ENCODE data around the gene BRME1. TPM values are rescaled to one million over a fixed set of nuclear protein-coding genes. Genes with fewer than 3 reads are reported as not detected.

The BRME1 gene
- total and polyA plus RNA-seq, 2 of the 13 experiments (the other 11 are each of a cell fraction or from before 2014, with no cell fraction given) = 0.74 to 1.5 TPM

DNA sequence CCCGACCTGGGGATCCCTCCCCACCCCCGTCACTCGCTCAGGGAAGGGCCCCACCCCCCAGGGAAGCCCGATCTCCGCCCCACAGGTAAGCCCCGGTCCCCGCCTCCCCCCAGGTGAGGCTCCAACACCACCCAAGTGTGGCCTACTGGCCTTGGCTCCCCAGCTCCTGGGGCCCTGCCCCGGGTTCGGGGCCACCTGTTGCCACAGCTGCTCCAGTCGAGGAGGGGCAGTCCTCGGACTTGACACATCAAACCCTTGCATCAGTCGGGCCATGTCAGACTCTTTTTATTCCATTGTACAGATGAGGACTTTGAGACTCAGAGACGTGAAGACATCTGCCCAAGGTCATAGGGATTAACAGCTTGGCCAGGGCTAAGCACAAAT lies 596 bp upstream of the BRME1 start (continued):
- TF ChIP-seq ZNF614 (CRISPR knock-in tag; IDR thresholded peaks at IDR 0.05; ENCODE audit: borderline replicate concordance) = no peak
- no peak for TF ChIP-seq ZNF468 (CRISPR knock-in tag; IDR thresholded peaks at IDR 0.05)
- TF ChIP-seq CBX1 (IDR thresholded peaks at IDR 0.05; ENCODE audit: low read depth) = no peak
- TF ChIP-seq KMT2A (CRISPR knock-in tag; IDR thresholded peaks at IDR 0.05) = no peak
- no peak for TF ChIP-seq NBN (conservative IDR thresholded peaks at IDR 0.05)
- TF ChIP-seq, protein P1, sequence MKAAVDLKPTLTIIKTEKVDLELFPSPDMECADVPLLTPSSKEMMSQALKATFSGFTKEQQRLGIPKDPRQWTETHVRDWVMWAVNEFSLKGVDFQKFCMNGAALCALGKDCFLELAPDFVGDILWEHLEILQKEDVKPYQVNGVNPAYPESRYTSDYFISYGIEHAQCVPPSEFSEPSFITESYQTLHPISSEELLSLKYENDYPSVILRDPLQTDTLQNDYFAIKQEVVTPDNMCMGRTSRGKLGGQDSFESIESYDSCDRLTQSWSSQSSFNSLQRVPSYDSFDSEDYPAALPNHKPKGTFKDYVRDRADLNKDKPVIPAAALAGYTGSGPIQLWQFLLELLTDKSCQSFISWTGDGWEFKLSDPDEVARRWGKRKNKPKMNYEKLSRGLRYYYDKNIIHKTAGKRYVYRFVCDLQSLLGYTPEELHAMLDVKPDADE (CRISPR knock-in tag; IDR thresholded peaks at IDR 0.05) = no peak
- TF ChIP-seq, protein P2, sequence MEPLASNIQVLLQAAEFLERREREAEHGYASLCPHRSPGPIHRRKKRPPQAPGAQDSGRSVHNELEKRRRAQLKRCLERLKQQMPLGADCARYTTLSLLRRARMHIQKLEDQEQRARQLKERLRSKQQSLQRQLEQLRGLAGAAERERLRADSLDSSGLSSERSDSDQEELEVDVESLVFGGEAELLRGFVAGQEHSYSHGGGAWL (CRISPR knock-in tag; IDR thresholded peaks at IDR 0.05) = no peak
- no peak for TF ChIP-seq HNRNPK (IDR thresholded peaks at IDR 0.05; ENCODE audit: low read depth, low read length, poor library complexity, severe bottlenecking)
- TF ChIP-seq SOX13 (IDR thresholded peaks at IDR 0.05) = no peak
- TF ChIP-seq SOX13 (CRISPR knock-in tag; conservative IDR thresholded peaks at IDR 0.05 in 1 of 2, IDR thresholded peaks at IDR 0.05 in 1 of 2) = no peak
- TF ChIP-seq KAT8 (CRISPR knock-in tag; IDR thresholded peaks at IDR 0.05) = no peak
- TF ChIP-seq, protein P3, sequence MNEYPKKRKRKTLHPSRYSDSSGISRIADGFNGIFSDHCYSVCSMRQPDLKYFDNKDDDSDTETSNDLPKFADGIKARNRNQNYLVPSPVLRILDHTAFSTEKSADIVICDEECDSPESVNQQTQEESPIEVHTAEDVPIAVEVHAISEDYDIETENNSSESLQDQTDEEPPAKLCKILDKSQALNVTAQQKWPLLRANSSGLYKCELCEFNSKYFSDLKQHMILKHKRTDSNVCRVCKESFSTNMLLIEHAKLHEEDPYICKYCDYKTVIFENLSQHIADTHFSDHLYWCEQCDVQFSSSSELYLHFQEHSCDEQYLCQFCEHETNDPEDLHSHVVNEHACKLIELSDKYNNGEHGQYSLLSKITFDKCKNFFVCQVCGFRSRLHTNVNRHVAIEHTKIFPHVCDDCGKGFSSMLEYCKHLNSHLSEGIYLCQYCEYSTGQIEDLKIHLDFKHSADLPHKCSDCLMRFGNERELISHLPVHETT (CRISPR knock-in tag; conservative IDR thresholded peaks at IDR 0.05) = no peak
- TF ChIP-seq, protein P4, sequence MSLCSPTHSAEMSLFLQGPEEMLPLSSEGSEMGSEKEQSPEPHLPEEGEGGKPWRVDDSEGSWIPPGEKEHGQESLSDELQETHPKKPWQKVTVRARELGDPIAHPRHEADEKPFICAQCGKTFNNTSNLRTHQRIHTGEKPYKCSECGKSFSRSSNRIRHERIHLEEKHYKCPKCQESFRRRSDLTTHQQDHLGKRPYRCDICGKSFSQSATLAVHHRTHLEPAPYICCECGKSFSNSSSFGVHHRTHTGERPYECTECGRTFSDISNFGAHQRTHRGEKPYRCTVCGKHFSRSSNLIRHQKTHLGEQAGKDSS (CRISPR knock-in tag; IDR thresholded peaks at IDR 0.05; ENCODE audit: borderline replicate concordance, low read depth) = no peak
- TF ChIP-seq SRY (CRISPR knock-in tag; IDR thresholded peaks at IDR 0.05) = no peak
- 0 out of 2 replicates have a peak, but pooled peaks have one; percentile 6 for TF ChIP-seq FOXC1 (CRISPR knock-in tag; IDR thresholded peaks at IDR 0.05; ENCODE audit: borderline replicate concordance)
- no peak for TF ChIP-seq HCFC1 (IDR thresholded peaks at IDR 0.05; ENCODE audit: low read depth, low read length)
- TF ChIP-seq FOSL1 (CRISPR knock-in tag; IDR thresholded peaks at IDR 0.05; ENCODE audit: borderline replicate concordance) = no peak
- no peak for TF ChIP-seq ZNF713 (CRISPR knock-in tag; IDR thresholded peaks at IDR 0.05)
- TF ChIP-seq ZNF598 (CRISPR knock-in tag; IDR thresholded peaks at IDR 0.05; ENCODE audit: borderline replicate concordance) = no peak
- no peak for TF ChIP-seq ZNF816 (CRISPR knock-in tag; IDR thresholded peaks at IDR 0.05; ENCODE audit: borderline replicate concordance)
- TF ChIP-seq, protein P5, sequence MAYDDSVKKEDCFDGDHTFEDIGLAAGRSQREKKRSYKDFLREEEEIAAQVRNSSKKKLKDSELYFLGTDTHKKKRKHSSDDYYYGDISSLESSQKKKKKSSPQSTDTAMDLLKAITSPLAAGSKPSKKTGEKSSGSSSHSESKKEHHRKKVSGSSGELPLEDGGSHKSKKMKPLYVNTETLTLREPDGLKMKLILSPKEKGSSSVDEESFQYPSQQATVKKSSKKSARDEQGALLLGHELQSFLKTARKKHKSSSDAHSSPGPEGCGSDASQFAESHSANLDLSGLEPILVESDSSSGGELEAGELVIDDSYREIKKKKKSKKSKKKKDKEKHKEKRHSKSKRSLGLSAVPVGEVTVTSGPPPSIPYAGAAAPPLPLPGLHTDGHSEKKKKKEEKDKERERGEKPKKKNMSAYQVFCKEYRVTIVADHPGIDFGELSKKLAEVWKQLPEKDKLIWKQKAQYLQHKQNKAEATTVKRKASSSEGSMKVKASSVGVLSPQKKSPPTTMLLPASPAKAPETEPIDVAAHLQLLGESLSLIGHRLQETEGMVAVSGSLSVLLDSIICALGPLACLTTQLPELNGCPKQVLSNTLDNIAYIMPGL (CRISPR knock-in tag; IDR thresholded peaks at IDR 0.05; ENCODE audit: borderline replicate concordance in 1 of 2, low read depth in 1 of 2) = 0 out of 4 replicates have a peak, but pooled peaks of 1 of the 2 experiments have one; percentile 5
- TF ChIP-seq ZEB1 (IDR thresholded peaks at IDR 0.05; ENCODE audit: insufficient replicate concordance, low read depth) = peak; percentile 72
- TF ChIP-seq, protein P6, sequence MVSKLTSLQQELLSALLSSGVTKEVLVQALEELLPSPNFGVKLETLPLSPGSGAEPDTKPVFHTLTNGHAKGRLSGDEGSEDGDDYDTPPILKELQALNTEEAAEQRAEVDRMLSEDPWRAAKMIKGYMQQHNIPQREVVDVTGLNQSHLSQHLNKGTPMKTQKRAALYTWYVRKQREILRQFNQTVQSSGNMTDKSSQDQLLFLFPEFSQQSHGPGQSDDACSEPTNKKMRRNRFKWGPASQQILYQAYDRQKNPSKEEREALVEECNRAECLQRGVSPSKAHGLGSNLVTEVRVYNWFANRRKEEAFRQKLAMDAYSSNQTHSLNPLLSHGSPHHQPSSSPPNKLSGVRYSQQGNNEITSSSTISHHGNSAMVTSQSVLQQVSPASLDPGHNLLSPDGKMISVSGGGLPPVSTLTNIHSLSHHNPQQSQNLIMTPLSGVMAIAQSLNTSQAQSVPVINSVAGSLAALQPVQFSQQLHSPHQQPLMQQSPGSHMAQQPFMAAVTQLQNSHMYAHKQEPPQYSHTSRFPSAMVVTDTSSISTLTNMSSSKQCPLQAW (CRISPR knock-in tag; IDR thresholded peaks at IDR 0.05) = 0 out of 2 replicates have a peak, but pooled peaks have one; percentile 21
- TF ChIP-seq DNMT3B (CRISPR knock-in tag; conservative IDR thresholded peaks at IDR 0.05) = no peak
